Neural progenitor cell (in vitro differentiated cells): ENCODE data around the gene LYRM7.

Experiments used
- CTCF ChIP-seq: fragments of 200-600 bp; sonication (generic); IDR thresholded peaks from 2 replicates; pipeline ENCODE4 v1.5.1; 2017; ENCODE audit warnings: antibody characterized with exemption, mild to moderate bottlenecking
- EZH2 ChIP-seq: fragments of 200-600 bp; sonication (generic); IDR thresholded peaks from 2 replicates; pipeline ENCODE4 v1.6.1; 2017; ENCODE audit warnings: antibody characterized with exemption, mild to moderate bottlenecking, moderate library complexity
- EZH2phosphoT487 ChIP-seq: fragments of 200-600 bp; sonication (generic); IDR thresholded peaks from 2 replicates; pipeline ENCODE4 v1.6.1; 2017; ENCODE audit warnings: antibody characterized with exemption

- TF ChIP-seq CTCF, result no peak
- TF ChIP-seq EZH2phosphoT487, result no peak
- no peak for TF ChIP-seq EZH2
Observed at GRCh38 chr5:131229623-131230022, 58.9 kb downstream of the LYRM7 start.
